Measurements from ENCODE around the gene CPEB3.
"Not testable (repeated sequence)": the region's sequence is repeated elsewhere in the genome, so short reads cannot be mapped to it uniquely, and the experiment has no call there.

- not testable (repeated sequence) for TF ChIP-seq CTCF (conservative IDR thresholded peaks at IDR 0.05; ENCODE audit: low read depth, low read length); EZH2 (IDR thresholded peaks at IDR 0.05; ENCODE audit: borderline replicate concordance, low read depth, low read length, poor library complexity, severe bottlenecking)
Measured at GRCh38 chr10:92329927-92330326, 39.0 kb upstream of the CPEB3 start.
